8988T (cell line): ENCODE data around the gene TNFRSF8.

Experiments
- DNase-seq: peaks from one replicate; pipeline ENCODE4 v3.0.0; 2011

TNFRSF8 gene

DNA sequence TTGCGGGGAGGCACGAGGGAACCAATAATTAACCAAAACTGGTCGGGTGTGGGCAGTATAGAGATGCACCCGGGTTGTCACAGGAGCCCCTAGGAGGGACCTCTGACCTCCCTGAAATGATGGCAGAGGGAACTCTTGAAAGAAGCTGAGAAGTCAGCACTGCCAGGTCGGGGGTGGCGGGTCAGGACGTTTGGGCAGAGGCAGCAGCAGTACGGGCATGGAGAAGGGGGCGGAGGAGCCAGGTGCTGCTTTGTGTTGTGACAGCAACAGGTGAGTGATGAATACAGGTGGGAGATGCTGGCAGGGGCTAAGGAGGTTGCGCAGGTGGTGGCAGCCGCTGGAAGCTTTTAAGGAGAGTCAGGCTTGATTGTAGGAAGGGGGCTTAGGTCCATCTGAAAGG is 115.4 kb downstream of the TNFRSF8 start:
- DNase-seq: no peak

DNA sequence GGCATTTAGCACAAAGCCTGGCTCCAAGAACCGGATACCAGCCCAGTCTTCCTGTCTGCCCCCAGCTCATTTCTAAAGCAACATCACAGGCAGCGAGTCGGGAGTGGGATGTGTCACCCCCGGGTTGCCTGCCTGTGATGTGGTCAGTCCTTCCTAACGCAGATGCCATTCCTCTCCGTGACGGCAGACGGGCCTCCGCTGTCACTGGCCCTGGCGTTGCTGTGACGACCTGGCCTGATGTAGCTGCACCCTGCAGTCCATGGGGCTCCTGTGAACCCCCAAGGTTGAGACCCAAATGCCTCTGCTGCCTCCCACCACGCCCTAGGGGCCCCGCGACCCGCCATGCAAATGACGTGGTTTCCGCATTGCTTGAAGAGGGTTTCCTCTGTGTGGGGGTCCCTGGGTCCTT is 116.0 kb downstream of the TNFRSF8 start:
- no peak for DNase-seq

DNA sequence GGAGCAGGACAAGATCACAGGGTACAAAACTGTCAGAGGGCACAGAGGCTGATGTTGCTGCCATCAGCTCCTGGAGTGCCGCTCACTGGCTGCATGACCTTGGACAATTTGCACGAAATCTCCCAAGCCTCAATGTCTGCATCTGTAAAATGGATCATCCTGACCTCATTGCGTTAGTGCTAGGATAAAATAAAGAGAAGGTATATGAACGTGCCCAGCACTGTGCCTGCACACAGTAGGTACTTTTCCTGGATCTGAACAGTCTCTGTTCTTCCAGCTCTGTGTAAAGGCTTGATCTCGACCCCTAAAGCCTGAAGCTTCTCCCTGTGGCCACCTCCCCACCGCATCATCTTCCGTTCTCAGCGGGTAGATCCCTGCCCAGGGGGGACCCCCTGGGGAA is 116.6 kb downstream of the TNFRSF8 start:
- no peak for DNase-seq

DNA sequence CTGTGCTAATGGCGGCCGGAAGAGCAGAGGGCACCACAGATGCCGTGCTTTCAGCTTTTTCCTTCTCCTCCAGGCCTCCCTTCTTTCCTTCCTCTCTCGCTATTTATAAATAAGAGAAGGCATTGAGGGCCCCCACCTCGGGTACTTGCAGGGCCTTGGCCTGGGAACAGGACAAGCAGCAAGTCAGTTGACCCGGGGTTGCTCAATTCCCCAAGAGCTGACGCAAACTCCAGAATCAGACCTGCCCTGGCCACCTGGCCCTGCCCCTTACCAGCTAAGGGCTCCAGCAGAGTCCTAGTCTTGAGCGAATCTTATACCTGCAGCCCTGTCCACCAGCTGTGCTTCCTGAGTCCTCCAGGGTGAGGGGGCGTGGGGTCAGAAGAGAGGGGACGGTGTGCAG is 117.2 kb downstream of the TNFRSF8 start:
- DNase-seq: no peak

DNA sequence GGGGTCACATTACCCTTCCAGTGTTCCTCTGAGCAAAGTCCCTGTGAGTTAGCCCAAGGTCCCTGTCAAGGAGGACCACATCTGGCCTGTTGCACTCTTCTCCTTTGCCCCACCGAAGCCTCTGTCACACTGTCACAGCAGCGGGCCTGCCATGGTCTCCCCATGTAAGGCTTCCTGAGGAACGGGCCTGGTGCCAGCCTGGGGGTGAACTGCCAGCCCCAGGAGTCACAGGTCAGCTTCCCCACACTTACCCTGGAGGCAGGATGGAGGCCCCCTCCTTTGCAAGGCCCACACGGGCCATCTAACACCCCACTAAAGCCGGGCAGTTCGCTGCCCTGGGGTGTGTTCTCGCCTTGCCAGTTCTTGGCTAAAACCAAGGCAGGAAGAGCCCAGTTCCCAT is 117.8 kb downstream of the TNFRSF8 start:
- no peak for DNase-seq

DNA sequence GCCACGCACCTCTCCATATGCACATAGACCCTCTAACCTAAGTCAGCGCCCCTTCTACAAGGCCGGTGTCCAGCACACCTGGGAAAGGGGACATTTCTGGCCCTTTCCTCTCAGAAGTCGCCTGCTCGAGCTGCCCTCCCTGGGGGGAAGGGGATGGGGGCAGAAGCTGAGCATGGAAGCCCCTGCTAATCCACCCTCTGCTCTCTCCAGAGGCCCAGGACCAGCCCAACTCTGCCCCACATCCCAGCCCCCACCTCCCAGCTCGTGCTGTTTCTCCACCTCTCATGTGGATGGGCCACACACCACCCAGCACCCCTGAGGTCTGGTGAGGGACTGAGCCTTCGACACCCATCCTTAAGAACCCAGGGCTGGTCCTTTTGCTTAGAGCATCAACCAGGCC is 118.5 kb downstream of the TNFRSF8 start:
- no peak for DNase-seq

DNA sequence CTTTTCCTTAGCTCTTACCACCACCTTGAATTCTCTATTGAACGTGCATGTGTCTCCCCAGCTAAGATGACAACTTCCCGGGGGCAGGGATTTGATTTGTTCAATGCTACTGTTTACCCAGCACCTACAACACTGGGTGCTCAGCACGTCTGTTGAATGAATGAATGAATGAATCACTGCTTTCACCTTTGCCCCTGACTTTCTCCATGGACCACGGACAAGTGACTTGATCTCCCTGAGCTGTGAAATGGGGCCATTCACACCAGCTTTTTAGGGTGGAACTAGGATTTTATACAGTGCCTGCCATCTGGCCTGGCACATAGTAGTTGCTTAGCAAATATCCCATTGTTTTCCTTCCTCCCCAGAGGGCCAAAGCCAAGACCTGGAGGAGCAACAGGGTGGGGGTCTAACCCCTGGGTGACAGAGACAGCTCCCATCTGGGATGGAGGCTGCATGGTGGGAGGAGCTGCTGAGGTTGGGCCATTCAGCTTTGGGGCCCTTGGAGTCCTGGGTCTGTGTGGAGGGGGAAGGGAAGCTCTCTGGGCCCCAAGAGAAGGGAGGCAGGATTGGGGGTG is 119.4 kb downstream of the TNFRSF8 start:
- no peak for DNase-seq

DNA sequence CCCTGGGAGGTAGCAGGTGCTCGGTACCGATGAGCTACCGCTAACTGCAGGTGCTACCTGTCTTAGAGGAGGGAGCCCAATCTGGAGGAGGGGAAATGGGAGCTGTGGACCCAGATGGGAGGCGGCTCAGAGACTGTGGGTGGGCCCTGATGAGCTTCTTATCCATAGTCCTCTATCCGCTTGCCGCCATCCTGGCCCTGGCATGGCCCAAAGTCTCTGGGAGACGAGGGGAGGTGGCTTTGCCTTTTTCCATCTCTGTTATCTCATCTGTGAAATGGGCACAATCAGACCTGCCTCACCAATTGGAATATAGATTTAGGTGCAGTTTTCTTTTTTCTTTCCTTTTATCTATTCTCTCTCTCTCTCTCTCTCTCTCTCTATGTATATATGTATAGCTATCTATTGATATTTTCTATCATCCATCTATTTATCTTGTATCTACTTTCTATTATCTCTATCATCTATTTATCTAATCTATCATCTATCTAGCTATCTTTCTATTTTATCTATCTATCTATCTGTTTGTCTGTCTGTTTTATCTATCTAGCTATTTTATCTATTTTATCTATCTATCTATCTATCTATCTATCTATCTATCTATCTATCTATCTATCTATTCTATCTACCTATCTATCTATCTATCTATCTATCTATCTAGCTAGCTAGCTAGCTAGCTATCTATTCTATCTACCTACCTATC is 120.1 kb downstream of the TNFRSF8 start:
- DNase-seq: no peak

DNA sequence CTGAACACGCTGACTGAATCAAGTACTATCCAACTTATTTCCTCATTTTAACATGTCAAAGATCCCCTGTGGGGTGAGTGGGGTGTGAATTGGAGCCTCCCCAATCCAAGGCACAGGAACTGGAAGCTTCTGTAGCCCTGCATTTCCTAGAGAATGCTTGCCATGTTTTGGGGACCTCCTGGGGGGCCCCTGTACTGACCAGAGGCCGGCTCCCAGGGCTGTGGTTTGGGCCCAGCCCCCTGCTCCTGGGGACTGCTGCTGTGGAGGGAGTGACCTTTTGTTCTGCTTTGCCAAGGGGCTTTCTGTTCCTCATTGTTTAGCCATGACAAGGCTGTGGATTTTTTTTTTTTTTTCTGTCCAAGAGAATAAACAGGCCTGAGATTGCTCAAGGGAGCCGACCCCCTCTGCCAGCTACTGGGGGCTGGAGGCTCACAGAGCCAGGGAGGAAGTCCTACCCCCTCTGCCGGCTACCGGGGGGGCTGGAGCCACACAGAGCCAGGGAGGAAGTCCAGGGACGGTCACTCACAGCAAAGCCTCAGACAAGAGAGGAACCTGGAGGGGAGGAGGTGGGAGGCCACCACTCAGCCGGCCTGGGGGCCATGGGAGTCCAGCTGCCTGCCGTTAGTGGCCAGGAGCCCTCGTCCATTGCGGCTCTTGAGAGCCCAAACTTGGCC is 121.0 kb downstream of the TNFRSF8 start:
- DNase-seq: no peak

DNA sequence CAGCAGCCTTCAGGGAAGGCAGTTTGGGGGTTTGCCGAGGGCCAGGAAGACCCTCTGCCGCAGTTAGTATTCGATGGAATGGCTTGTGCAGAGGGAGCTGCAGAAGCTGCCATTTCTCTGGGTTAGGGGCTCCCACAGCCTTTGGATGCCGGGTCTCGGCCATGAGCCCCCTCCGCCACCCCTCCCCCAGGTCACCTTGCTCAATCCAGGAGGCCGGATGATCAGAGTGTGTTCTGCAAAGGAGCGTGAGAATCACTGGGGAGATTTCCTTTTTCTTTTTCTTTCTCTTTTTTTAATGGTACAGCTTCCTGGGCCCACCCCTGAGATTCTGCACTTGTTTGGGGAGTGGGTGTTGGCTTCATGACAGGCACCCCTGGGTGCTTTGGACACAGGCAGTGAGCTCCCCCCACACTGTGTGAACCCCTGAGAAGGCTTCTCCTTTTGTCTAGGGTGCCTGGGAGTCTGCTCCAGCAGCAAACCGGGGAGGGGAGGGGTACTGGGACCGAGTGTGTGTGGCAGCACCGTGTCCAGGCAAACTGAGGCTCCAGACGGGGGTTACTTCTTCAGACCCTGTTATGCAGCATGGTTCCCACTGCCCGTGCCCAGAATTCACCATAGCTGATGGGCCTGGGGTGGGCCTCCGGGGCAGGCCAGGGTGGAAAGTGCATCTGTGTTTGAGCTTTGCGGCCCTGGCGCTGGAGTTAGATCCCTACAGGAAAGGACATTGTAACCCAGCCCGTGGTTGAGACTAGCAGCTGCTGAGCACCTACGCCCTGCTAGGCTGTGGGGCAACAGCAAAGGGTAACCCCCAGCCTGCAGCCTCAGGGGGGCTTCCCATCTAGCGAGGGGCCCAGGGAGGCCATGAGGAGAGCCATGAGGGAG is 122.2 kb downstream of the TNFRSF8 start:
- no peak for DNase-seq

DNA sequence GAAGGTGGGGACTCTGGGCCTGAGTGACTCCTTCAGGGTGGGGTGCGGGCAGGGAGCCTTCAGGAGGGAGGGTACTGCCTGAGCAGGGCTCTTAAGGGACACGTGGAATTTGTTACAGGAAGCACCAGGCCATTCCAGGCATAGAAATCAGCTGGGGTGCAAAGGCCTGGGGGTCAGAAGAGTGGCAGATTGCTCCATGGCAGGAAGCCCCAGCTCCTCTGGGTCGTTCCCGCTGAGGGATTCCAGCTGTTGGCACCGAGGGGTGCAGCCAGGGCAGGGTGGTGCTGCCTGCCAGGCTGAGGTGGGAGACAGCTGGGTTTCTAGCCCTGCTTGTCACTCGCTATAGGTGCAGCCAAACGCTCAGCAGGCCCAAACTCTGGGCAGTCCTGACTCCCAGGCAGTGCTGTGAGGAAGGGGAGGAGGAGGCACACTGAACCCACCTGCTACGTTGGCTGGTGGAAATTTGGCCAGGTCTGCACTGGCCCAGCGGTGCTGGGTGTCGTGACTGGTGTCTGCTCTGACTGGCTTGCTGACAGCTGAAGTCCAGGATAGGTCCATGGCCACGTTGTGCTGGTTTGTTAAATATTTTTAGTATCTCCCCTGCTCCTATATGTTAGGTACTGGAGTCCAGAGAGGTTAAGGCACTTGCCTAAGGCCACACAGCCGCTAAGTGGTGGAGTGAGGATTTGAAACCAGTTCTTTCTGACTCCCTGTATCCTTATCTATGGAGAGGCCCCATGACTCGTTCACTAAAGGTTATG is 123.0 kb downstream of the TNFRSF8 start:
- no peak for DNase-seq

DNA sequence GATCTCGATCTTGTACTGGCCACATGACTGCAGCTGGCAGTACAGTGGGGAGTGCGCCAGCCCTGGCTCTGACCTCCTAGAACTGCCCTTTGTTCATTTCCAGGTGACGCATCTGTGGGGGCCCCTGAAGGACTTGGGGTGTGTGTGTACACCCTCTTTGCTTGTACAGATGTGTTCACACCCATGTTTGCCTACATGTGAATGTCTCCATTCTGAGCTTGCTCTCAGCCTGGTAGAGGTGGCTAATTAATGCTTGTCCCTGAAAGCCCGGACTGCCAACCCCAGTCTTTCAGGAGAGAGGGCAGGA is 123.5 kb downstream of the TNFRSF8 start:
- DNase-seq: no peak

DNA sequence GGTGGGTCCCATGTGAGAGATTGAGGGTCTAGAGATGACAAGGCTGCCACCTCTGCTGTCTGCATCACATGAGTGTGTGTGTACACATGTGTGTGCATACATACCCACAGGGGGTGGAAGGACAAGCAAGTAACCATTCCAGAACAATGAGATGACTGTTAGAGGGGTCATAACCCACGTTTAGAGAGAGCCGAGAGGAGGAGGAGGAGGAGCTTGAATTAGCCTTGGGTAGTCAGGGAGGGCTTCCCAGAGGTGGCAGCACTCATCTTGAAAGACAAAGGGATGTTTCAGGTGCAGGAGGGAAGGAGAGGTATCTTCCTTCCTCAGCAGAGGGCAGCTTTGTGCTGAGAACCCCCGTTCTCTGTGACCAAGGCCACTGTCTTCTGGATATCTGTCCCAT is 125.0 kb downstream of the TNFRSF8 start:
- no peak for DNase-seq

DNA sequence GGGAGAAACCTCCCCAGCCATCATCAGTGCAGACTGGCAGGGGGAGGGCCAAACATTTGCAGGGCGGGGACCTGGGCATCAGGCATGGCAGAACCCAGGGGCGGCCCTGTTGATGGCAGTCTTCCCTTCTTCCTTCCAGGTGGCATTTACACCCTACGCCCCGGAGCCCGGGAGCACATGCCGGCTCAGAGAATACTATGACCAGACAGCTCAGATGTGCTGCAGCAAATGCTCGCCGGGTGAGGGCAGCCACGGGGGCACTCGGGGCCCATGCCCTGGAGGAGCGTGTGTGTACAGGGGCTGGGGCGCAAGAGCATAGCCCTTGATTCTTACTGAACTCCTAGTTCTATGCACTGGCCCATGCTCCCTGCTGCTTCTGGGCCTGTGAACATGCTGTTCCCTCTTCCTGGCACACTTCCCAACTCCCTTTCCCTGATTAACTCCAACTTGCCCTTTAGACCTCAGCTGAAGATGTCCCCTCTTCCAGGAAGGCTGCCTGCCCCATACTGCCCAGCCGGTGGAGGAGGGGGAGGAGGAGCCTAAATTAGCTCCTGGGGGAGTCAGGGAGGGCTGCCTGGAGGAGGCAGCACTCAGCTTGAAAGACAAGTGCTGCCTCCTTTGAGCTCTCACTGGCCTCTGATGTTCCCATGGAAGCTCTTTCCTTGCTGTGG is 125.7 kb downstream of the TNFRSF8 start:
- DNase-seq: no peak

DNA sequence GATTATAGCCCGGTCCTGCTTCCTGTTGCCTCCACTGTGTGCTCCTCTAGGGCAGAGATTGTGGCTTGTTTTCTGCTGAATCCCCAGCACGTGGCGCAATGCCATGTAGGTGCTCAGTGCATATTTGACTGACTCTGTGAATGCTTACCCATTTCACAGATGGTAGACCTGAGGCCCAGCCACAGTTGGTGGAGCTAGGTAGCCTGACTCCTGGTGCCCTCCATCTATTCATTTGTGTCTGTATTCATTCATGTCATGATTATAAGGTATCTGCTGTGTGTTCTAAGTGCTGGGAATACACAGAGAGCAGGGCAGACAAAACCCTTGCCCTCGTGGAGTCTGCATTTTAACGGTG is 126.2 kb downstream of the TNFRSF8 start:
- no peak for DNase-seq

DNA sequence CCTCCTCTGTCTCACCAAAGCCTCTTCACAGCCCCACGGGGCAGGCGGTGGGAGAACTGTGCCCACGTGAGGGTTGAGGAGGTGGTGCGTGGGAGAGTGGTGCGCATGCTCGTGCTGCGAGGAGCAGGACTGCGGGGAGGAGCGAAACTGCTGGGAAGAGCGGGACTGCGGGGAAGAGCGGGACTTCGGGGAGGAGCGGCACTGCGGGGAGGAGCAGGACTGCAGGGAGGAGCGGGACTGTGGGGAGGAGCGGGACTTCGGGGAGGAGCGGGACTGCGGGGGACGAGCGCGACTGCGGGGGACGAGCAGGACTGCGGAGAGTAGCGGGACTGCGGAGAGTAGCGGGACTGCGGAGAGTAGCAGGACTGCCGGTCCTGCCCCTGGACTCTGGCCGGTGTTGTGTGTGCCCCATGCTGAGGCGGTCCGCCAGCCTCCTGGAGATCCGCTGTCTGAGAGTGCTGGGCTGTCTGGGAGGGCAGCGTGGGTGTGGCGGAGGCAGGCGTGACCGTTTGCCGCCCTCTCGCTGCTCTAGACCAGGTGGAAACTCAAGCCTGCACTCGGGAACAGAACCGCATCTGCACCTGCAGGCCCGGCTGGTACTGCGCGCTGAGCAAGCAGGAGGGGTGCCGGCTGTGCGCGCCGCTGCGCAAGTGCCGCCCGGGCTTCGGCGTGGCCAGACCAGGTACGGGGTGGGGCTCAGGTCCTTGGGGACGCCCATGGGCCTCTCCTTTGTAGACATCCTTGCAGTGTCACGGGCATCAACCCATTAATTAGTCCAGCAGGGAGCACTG is 128.3 kb downstream of the TNFRSF8 start:
- DNase-seq: no peak
